ENCODE results near the gene WWP2. TPM values are rescaled to one million over a fixed set of nuclear protein-coding genes. Genes with fewer than 3 reads are reported as not detected.

Gene WWP2
- polyA plus RNA-seq, 3 donors: 29.6 to 54.4 (median 46.0) TPM

DNA sequence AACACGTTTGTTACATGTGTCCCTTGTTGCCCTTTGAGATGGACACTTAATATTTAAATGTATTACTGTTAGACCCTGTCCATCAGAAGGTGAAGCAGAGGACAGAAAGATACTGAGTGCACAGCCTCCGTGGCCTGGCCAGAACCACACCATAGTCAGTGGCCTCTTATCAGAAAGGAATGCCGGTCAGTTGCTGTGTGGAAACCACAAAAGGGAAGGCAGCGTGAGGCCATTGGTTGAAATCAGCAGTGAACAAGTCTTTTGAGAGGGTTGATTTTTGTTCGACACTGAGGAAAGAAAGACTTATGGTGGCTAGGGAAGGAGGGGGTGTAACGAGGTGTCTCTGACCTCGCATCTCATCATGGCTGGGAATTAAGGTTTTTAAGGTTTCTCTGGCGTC, 103.6 kb downstream of the WWP2 start:
- Mint-ChIP-seq H3K4me3 (no peak overlapping the region), H3K9me3 (no peaks in the 10 kb centered on the region), H3K27me3 (ENCODE audit: low read depth in 3 of 3) (no peaks in the 10 kb centered on the region), H3K27ac (peak overlapping the region in 4 of 7 donors; percentile 2 to 85 (median 56)), H3K4me1 (peaks cover 14% of the 10 kb centered on the region), H3K36me3 (peaks cover 38 to 69% of the 10 kb centered on the region in 2 donors)
- intact Hi-C loops (cut with micrococcal nuclease): no loop called here
- no peaks in the 10 kb centered on the region for H3K79me2 ChIP-seq (ENCODE audit: insufficient read depth, low read length)
- H3K4me3 ChIP-seq (replicated peaks in 1 of 3; ENCODE audit: low read depth in 2 of 3, low read length in 3 of 3): no peak overlapping the region
- H3K36me3 ChIP-seq (replicated peaks in 1 of 2; ENCODE audit: control insufficient read depth in 1 of 2, insufficient read depth in 2 of 2, low read length in 2 of 2): peaks cover 32 to 71% of the 10 kb centered on the region in 2 donors
- peaks cover 72% of the 10 kb centered on the region for H4K20me1 ChIP-seq (ENCODE audit: insufficient read depth, low read length)
- H3K4me1 ChIP-seq (ENCODE audit: control insufficient read depth in 1 of 2, insufficient read depth in 2 of 2, low read length in 2 of 2): peaks cover 4% of the 10 kb centered on the region in 2 donors
- DNase-seq: no peak
- no peak overlapping the region for H3K9ac ChIP-seq (ENCODE audit: insufficient read depth, low read length, poor library complexity, severe bottlenecking)
- H3K27ac ChIP-seq (ENCODE audit: low read depth in 1 of 2, low read length in 2 of 2): no peak overlapping the region
- no peaks in the 10 kb centered on the region for H3K27me3 ChIP-seq (ENCODE audit: control insufficient read depth in 2 of 2, insufficient read depth in 2 of 2, low read length in 2 of 2)
- 72% methylated on average over 6 of the region's 8 CpGs for WGBS (ENCODE audit: insufficient coverage)
- H3K9me3 ChIP-seq (replicated peaks in 1 of 2; ENCODE audit: control insufficient read depth in 1 of 2, insufficient read depth in 1 of 2, low read length in 2 of 2): no peaks in the 10 kb centered on the region
- no peak overlapping the region for H3K4me2 ChIP-seq (replicated peaks; ENCODE audit: extremely low read depth, low read length, poor library complexity, severe bottlenecking)
- TF ChIP-seq, protein P1, sequence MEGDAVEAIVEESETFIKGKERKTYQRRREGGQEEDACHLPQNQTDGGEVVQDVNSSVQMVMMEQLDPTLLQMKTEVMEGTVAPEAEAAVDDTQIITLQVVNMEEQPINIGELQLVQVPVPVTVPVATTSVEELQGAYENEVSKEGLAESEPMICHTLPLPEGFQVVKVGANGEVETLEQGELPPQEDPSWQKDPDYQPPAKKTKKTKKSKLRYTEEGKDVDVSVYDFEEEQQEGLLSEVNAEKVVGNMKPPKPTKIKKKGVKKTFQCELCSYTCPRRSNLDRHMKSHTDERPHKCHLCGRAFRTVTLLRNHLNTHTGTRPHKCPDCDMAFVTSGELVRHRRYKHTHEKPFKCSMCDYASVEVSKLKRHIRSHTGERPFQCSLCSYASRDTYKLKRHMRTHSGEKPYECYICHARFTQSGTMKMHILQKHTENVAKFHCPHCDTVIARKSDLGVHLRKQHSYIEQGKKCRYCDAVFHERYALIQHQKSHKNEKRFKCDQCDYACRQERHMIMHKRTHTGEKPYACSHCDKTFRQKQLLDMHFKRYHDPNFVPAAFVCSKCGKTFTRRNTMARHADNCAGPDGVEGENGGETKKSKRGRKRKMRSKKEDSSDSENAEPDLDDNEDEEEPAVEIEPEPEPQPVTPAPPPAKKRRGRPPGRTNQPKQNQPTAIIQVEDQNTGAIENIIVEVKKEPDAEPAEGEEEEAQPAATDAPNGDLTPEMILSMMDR (IDR thresholded peaks at IDR 0.05): no peak
- H2AFZ ChIP-seq (ENCODE audit: insufficient read depth, low read depth, low read length, poor library complexity, severe bottlenecking): no peak overlapping the region

DNA sequence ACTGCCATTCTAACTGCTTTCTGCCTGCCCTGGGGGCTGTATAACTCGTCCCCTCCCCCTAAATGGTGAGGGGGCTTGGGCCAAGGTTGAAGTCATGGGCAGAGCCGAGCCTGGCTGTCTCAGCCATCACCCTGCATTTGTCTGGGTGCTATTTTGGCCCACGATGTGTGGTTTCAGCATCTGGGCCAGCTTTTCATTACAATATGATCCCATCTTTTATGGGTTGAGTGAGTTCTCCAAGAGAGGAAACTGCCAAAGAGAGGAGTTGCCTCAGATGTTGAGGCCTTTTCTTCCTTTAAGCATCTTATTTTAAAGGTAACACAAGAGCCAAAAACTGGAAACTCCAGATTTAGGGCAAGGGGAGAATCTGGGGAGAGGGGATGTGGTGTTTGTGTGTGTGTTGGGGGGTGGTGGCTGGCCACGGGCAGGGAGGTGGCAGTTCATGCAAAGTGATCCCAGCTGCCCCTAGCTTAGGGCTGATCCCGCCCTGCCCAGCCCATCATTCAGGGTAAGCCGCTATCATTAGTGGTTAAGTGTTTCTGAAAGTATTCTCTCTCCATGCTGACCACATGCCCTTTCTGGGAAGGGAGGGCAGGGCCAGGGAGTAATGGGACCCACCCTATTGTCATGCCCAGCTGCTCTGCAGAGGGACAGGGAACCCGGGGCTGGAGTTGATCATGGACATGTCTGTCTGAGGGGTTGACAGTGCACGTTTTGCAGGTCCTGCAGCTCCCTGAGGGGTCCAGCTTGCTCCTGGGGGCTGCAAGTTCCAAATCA, 105.8 kb downstream of the WWP2 start:
- intact Hi-C loops (cut with micrococcal nuclease): no loop called here
- H2AFZ ChIP-seq (ENCODE audit: insufficient read depth, low read depth, low read length, poor library complexity, severe bottlenecking): no peak overlapping the region
- H3K9ac ChIP-seq (ENCODE audit: insufficient read depth, low read length, poor library complexity, severe bottlenecking): no peak overlapping the region
- no peak for DNase-seq
- H3K79me2 ChIP-seq (ENCODE audit: insufficient read depth, low read length): no peaks in the 10 kb centered on the region
- no peak overlapping the region for H3K27ac ChIP-seq (ENCODE audit: low read depth in 1 of 2, low read length in 2 of 2)
- no peak overlapping the region for H3K4me3 Mint-ChIP-seq
- no peaks in the 10 kb centered on the region for H3K9me3 ChIP-seq (replicated peaks in 1 of 2; ENCODE audit: control insufficient read depth in 1 of 2, insufficient read depth in 1 of 2, low read length in 2 of 2)
- no peak overlapping the region for H3K4me3 ChIP-seq (replicated peaks in 1 of 3; ENCODE audit: low read depth in 2 of 3, low read length in 3 of 3)
- H3K36me3 Mint-ChIP-seq: peaks cover 47 to 72% of the 10 kb centered on the region in 2 donors
- H3K27me3 ChIP-seq (ENCODE audit: control insufficient read depth in 2 of 2, insufficient read depth in 2 of 2, low read length in 2 of 2): no peaks in the 10 kb centered on the region
- peaks cover 44 to 75% of the 10 kb centered on the region in 2 donors for H3K36me3 ChIP-seq (replicated peaks in 1 of 2; ENCODE audit: control insufficient read depth in 1 of 2, insufficient read depth in 2 of 2, low read length in 2 of 2)
- H3K4me1 Mint-ChIP-seq: peaks cover 14% of the 10 kb centered on the region
- no peaks in the 10 kb centered on the region for H3K27me3 Mint-ChIP-seq (ENCODE audit: low read depth in 3 of 3)
- TF ChIP-seq, protein P1 (IDR thresholded peaks at IDR 0.05): no peak
- H3K4me1 ChIP-seq (ENCODE audit: control insufficient read depth in 1 of 2, insufficient read depth in 2 of 2, low read length in 2 of 2): peaks cover 4% of the 10 kb centered on the region in 2 donors
- H3K27ac Mint-ChIP-seq: no peak overlapping the region
- H3K4me2 ChIP-seq (replicated peaks; ENCODE audit: extremely low read depth, low read length, poor library complexity, severe bottlenecking): no peak overlapping the region
- no peaks in the 10 kb centered on the region for H3K9me3 Mint-ChIP-seq
- 100% methylated on average over 2 of the region's 8 CpGs for WGBS (ENCODE audit: insufficient coverage)
- peaks cover 64% of the 10 kb centered on the region for H4K20me1 ChIP-seq (ENCODE audit: insufficient read depth, low read length)
